A673 (cell line): Measurements from ENCODE around the gene SLC26A8. TPM values are rescaled to one million over a fixed set of nuclear protein-coding genes. Genes with fewer than 3 reads are reported as not detected.

ENCODE experiments used
- BruUV-seq: library from RNA; stranded (reverse); fragments of 400-500 nt; replicated peaks from 2 replicates; lab custom pipeline; 2021; lab: Mats Ljungman, UMichigan
- CTCF ChIA-PET: fragments of 300-600 bp; sonication (Branson Sonifier 250); formaldehyde crosslinking; loops from one replicate; lab custom pipeline; 2022; ENCODE audit warnings: antibody characterized with exemption; lab: Charles Lee
- POLR2A ChIA-PET: fragments of 300-600 bp; sonication (Branson Sonifier 250); formaldehyde crosslinking; loops from one replicate; lab custom pipeline; 2022; ENCODE audit warnings: antibody characterized with exemption; ENCODE audit not compliant: low non-redundant PET; lab: Charles Lee
- DNase-seq: peaks from one replicate; pipeline ENCODE4 v3.0.0-alpha.2; 2015; ENCODE audit warnings: low spot score
- H3K27ac ChIP-seq: fragments of 200-600 bp; sonication (generic); 2 replicates; pipeline ENCODE4 v1.5.1; 2016; ENCODE audit warnings: mixed run types, low read depth, mild to moderate bottlenecking, mixed read lengths, antibody characterized with exemption, low read length; ENCODE audit not compliant: poor library complexity, severe bottlenecking
- H3K27me3 ChIP-seq: fragments of 200-600 bp; sonication (generic); replicated peaks from 2 replicates; pipeline ENCODE4 v1.6.1; 2017; ENCODE audit warnings: mixed run types, low read depth, mild to moderate bottlenecking, mixed read lengths, antibody characterized with exemption, low read length; ENCODE audit not compliant: insufficient read depth, poor library complexity
- H3K36me3 ChIP-seq: fragments of 200-600 bp; sonication (generic); 2 replicates; pipeline ENCODE4 v1.6.1; 2016; ENCODE audit warnings: mixed run types, mild to moderate bottlenecking, mixed read lengths, antibody characterized with exemption, low read length; ENCODE audit not compliant: insufficient read depth, poor library complexity, severe bottlenecking
- H3K4me1 ChIP-seq: fragments of 200-600 bp; sonication (generic); 2 replicates; pipeline ENCODE4 v1.6.1; 2017; ENCODE audit warnings: mixed run types, mild to moderate bottlenecking, mixed read lengths, antibody characterized with exemption, low read length; ENCODE audit not compliant: insufficient read depth, poor library complexity, severe bottlenecking
- H3K4me3 ChIP-seq: fragments of 200-600 bp; sonication (generic); 2 replicates; pipeline ENCODE4 v1.5.1; 2016; ENCODE audit warnings: low read depth, mixed run types, mild to moderate bottlenecking, mixed read lengths, low read length; ENCODE audit not compliant: poor library complexity, severe bottlenecking
- H3K9me3 ChIP-seq: fragments of 200-600 bp; sonication (generic); 2 replicates; pipeline ENCODE4 v1.6.1; 2016; ENCODE audit warnings: mixed run types, low read depth, mild to moderate bottlenecking, mixed read lengths, antibody characterized with exemption, low read length; ENCODE audit not compliant: poor library complexity, severe bottlenecking
- CTCF ChIP-seq: fragments of 300-800, 200-600 bp; sonication (generic); conservative IDR thresholded peaks from 2 replicates; pipeline ENCODE4 v1.5.1; 2017; ENCODE audit warnings: low read depth, mild to moderate bottlenecking, antibody characterized with exemption, low read length, moderate library complexity, mixed read lengths
- EZH2 ChIP-seq: fragments of 200-600 bp; sonication (generic); IDR thresholded peaks from 2 replicates; pipeline ENCODE4 v1.6.1; 2017; ENCODE audit warnings: borderline replicate concordance, low read depth, mild to moderate bottlenecking, mixed read lengths, antibody characterized with exemption, low read length; ENCODE audit not compliant: poor library complexity, severe bottlenecking
- intact Hi-C: fragments of 100-400 bp; cut with micrococcal nuclease; formaldehyde crosslinking; loops from one replicate; pipeline ENCODE4 v1.10.0; 2022; ENCODE audit not compliant: unreplicated experiment
- total RNA-seq: library from RNA; stranded (reverse); gene quantifications from 2 replicates; pipeline ENCODE4 v1.2.3, GENCODE V29; 2021

Gene SLC26A8
- total RNA-seq, 1 experiment from 2014 or later: not detected

- BruUV-seq: no TSS peak
- Histone ChIP-seq H3K4me3 (no peak overlapping the region), H3K4me1 (peaks cover 4% of the 10 kb centered on the region), H3K9me3 (no peaks in the 10 kb centered on the region), H3K27me3 (no peaks in the 10 kb centered on the region), H3K36me3 (no peaks in the 10 kb centered on the region), H3K27ac (no peak overlapping the region)
- TF ChIP-seq EZH2 (no peak), CTCF (no peak)
- no peak for DNase-seq
- ChIA-PET CTCF (no interaction called here), POLR2A (no interaction called here)
- intact Hi-C loops: no loop called here
Observed at GRCh38 chr6:36025932-36026327, 1.5 kb upstream of the SLC26A8 start.

DNA sequence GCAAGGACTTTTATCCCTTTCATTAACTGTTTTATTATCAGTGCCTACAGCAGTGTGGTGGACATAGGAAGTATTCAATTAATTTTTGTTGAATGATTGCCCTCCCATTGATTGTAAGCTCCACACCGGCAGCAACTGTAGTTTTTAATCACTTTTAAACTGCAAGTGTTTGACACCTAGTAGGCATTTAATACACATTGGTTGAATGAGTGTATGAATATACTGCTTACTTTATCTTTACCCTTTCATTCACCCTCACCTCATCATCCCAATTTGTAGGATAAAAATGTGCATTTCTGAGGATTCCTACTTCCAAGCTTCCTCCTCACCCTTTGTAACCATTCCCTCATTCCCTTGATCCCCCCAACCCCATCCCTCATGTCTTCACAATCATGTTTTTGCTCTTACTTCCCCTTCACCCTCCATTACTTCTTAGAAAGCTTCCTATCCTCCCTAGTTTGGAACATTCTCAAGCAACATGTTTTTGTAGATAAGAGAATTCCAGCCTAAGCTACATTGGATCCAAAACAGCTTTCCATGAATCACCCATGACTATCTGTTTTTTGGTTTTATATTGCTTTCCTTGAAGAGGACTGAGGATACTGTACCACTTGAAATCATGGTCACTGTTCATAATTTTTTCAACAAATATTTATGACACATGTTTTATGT is 955 bp upstream of the SLC26A8 start:
- H3K4me3 ChIP-seq: no peak overlapping the region
- DNase-seq: no peak
- H3K9me3 ChIP-seq: no peaks in the 10 kb centered on the region
- TF ChIP-seq CTCF (no peak), EZH2 (no peak)
- ChIA-PET CTCF (no interaction called here), POLR2A (no interaction called here)
- H3K27me3 ChIP-seq: no peaks in the 10 kb centered on the region
- H3K27ac ChIP-seq: no peak overlapping the region
- peaks cover 4% of the 10 kb centered on the region for H3K4me1 ChIP-seq
- intact Hi-C loops: no loop called here
- H3K36me3 ChIP-seq: no peaks in the 10 kb centered on the region
- BruUV-seq: no TSS peak

DNA sequence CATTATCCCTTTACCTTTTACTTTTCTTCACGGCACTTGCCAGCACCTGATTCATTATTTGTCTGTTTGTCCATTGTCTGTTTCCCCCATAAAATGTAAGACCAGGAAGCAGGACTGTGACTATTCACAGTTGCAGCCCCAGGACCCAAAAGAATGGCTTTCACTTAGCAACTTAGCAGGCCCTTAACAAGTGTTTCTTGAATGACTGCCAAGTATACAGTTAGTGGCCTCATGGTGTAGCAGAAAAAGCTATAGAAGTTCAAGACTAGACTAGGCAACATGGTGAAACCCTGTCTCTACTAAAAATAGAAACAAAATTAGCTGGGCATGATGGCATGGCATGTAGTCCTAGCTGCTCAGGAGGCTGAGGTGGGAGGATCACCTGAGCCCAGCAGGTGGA is 4.3 kb downstream of the SLC26A8 start:
- ChIA-PET CTCF (no interaction called here), POLR2A (no interaction called here)
- no peaks in the 10 kb centered on the region for H3K9me3 ChIP-seq
- no peak overlapping the region for H3K27ac ChIP-seq
- BruUV-seq: no TSS peak
- no peak overlapping the region for H3K4me3 ChIP-seq
- intact Hi-C loops: no loop called here
- no peaks in the 10 kb centered on the region for H3K27me3 ChIP-seq
- H3K4me1 ChIP-seq: no peaks in the 10 kb centered on the region
- TF ChIP-seq CTCF (no peak), EZH2 (no peak)
- no peaks in the 10 kb centered on the region for H3K36me3 ChIP-seq
- DNase-seq: peak; percentile 25
